Fibroblast of gingiva (primary cell): Measurements from ENCODE around the gene CDC7.
"Not testable (repeated sequence)": the region's sequence is repeated elsewhere in the genome, so short reads cannot be mapped to it uniquely, and the experiment has no call there.

Experiments
- DNase-seq: peaks from one replicate; pipeline ENCODE4 v3.0.0-alpha.2; 2011; ENCODE audit warnings: low read depth

CDC7 gene

GRCh38 chr1:91500756-91501522, at the start of gene CDC7:
Gene CDC7, plus strand, starts transcription at chr1:91500851. Its CDS starts 866 bp downstream, at chr1:91501717.
- peak; percentile 90 for DNase-seq

GRCh38 chr1:91454136-91454535, 46.5 kb upstream of the CDC7 start:
- no peak for DNase-seq

DNA sequence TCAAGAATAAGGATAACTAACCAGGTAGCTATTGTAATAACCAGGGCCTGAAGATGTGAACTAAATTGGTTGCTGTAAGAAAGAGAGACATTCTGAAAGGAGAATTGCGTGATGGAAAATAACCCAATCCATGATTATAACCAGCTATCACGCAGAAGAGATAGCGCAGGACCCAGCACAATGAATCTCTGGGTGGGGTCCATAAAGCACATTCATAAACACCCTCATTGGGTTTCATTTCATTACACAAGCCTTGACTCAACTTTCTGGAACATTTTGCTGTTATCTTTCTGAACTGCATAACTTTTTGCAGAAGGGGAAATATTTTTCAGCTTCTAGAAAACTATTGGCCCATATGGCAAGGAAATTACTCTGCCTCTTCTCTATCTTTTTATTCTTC, 45.3 kb upstream of the CDC7 start:
- DNase-seq, result no peak

DNA sequence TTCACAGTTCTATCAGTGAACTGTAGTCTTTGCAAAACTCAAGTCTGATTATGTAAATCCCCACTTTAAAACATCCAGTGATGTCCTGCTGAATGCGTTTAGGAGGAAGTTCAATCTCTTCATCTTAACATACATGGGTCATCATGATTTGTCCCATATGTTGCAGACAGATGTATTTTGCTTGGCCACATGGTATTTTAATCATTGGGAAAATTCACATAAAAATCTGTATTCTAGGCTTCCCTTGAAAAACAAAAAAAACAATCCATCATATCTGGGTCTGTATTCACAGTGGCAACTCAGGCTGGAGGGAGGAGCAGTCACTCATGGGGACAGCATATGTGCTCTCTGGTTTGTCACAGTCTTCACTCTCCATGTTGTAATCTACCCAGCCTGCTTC, 44.8 kb upstream of the CDC7 start:
- DNase-seq, result no peak

- not testable (repeated sequence) for DNase-seq
These were observed 35.3 kb upstream of the CDC7 start for GRCh38 chr1:91465350-91465749.

GRCh38 chr1:91476533-91477217, 24.0 kb upstream of the CDC7 start:
- no peak for DNase-seq

DNA sequence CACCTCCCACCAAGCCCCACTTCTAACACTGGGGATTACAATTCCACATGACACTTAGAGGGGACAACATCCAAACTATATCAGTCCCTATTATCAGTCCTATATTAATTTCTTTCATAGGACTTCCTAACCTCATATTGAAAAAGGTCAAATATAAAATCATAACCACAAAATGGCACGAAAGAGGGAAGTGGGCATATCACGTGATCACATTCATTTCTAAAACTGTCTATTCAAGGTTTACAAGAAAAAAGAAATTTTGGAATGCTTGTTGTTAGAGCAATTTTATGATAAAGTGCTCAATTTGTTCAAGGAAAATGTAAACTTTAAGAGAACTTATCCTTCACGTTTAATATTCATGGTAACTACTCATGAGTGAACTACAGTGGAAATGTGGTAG, 13.2 kb upstream of the CDC7 start:
- no peak for DNase-seq

DNA sequence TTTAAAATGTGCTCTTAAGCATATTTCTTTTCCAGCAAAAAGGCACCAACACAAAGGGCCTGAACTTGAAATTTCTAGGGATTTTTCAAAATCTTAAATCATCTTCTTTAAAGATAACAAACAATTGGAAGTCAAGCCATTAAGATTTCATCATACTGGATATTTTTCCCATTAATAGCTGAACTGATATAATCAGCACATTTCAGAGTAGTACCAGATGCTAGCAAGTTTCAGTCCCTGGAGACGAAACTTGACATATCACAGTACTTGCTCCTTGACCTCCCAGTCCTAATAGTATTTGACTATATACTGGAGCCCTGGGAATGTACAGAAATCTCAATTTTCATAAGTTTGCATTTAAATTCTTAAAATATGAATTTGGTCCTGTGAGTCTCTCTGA, 10.2 kb upstream of the CDC7 start:
- DNase-seq, result no peak

- DNase-seq, result no peak
These were observed 2.6 kb upstream of the CDC7 start for GRCh38 chr1:91498035-91498434.

GRCh38 chr1:91498498-91499245, 2.0 kb upstream of the CDC7 start:
- no peak for DNase-seq

DNA sequence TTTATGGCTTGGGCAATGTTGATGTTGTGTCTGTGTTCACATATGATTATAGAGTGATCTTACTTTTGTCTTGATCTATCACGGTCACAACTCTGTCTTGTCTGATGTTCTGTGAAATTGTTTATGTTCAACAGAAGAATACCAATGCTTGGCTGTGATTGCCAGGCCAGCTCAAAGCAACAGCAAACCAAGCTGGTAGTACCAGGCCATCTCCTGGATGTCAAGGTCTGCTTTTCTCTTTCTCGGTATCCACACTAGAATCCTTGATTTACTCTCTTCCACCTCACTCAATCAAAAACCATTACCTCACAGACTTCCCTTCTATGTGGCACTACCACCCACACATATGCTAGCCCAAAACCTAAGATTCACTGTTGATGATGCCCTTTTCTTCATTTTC, 1.3 kb upstream of the CDC7 start:
- no peak for DNase-seq

- no peak for DNase-seq
These were observed 521 bp upstream of the CDC7 start for GRCh38 chr1:91499904-91500755.

- DNase-seq, result peak; percentile 18
These were observed 836 bp downstream of the CDC7 start for GRCh38 chr1:91501523-91501851.

- no peak for DNase-seq
These were observed 1.5 kb downstream of the CDC7 start for GRCh38 chr1:91501971-91502671.

- peak; percentile 25 for DNase-seq
These were observed 2.1 kb downstream of the CDC7 start for GRCh38 chr1:91502672-91503184.

DNA sequence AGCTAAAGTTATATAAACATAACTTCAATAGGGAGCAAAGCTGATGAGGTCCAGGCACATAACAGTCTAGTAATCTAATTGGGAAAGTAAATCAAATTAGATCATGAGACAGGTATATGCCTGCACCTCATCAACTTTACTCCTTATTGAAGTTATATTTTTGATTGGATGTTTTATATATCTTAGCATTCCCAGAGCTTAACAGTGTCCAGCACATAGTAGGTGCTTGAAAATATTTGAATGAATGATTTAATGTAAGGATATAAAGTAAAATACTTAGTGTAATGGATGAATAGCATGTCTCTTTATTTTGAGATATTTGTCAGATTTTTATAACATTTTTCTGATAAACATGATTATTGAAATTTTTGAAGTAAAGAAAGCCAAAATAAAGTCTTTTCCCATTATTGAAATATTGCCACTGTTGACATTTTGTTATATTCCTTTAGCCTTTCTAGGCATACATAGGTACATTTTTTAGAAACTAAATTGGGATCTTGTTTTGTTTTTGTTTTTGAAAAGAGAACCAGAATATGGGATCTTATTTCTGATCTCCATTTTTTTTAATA, 2.8 kb downstream of the CDC7 start:
- DNase-seq, result no peak

- no peak for DNase-seq
These were observed 3.4 kb downstream of the CDC7 start for GRCh38 chr1:91503975-91504530.

GRCh38 chr1:91505086-91505485, 4.4 kb downstream of the CDC7 start:
- DNase-seq, result no peak

DNA sequence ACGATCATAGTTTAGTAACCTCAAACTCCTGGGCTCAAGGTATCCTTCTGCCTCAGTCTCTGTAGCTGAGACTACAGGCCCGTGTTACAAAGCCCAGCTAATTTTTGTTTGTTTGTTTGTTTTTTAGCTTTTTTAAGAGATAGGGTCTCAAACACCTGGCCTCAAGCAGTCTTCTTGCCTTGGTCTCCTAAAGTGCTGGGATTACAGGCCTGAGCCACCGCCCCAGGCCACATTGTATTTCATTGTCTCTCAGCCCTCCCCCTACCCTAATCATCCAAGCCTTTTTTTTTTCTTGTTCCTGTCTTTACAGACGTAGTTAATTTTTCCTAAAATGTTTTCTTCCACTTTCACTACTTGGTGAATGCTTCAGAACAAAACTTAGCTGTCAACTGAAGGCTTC, 5.4 kb downstream of the CDC7 start:
- no peak for DNase-seq

DNA sequence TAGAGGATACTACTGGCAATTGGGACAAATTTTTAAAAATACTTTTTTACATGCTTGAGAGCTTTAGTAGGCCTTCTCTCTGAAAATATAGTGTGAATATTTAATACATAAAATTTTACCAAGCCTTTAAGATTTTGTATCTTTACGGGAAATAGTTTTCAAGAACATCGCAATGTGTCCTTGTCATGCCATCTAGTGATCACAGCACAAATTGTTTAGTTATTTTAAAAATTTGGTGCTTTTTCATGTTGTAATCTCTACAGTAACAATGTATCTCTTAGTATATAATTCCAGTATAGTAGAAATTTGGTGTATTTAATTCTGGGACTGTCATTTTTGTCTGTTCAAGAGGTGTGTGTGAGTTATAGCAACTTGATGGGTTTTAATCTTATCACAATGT, 6.7 kb downstream of the CDC7 start:
- peak; percentile 10 for DNase-seq

DNA sequence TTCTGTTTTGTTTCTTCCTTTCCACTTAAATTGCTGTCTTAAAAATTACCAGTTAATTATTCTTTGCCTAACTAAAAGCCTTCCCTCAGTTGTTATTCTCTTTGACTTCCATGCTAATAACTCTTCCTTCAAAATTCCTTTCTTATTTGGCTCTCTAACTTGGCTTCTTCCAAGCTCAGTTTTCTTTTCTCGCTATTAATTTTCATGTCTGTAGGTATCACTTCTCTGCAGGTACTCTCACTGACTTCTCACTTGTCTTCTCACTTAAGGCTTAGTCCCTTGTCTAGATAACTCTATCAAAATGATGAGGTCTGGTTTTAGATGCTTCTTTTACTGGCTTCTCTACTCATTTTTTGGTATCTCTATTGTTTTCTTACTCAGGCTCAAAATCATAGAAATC, 10.1 kb downstream of the CDC7 start:
- no peak for DNase-seq
